Choroid plexus epithelial cell (primary cell): ENCODE measurements around the gene ALDH7A1.
A peak's percentile ranks its signal among the peaks of the same experiment; 100 is the strongest.

Experiments used
- DNase-seq: peaks from one replicate; pipeline ENCODE4 v3.0.0-alpha.2; 2010; ENCODE audit warnings: low read depth
- H3K4me3 ChIP-seq: 2 replicates; pipeline ENCODE4 v1.5.1; 2011; ENCODE audit warnings: low read depth, mild to moderate bottlenecking, control low read depth, low read length, moderate library complexity
- CTCF ChIP-seq: conservative IDR thresholded peaks from 2 replicates; pipeline ENCODE4 v1.5.1; 2011; ENCODE audit warnings: low read depth, mild to moderate bottlenecking, control low read depth, inconsistent platforms, low read length, moderate library complexity

Gene ALDH7A1

GRCh38 chr5:126499853-126500342 lies 95.1 kb downstream of the ALDH7A1 start:
- peak; percentile 71 for TF ChIP-seq CTCF
- no peak overlapping the region for H3K4me3 ChIP-seq
- peak; percentile 58 for DNase-seq

- H3K4me3 ChIP-seq, result no peak overlapping the region
- no peak for TF ChIP-seq CTCF
- DNase-seq, result no peak
These were observed 95.7 kb downstream of the ALDH7A1 start for GRCh38 chr5:126499278-126499677.

- no peak for TF ChIP-seq CTCF
- no peak for DNase-seq
- H3K4me3 ChIP-seq, result no peak overlapping the region
These were observed 97.5 kb downstream of the ALDH7A1 start for GRCh38 chr5:126497506-126497905.

GRCh38 chr5:126494393-126494792 lies 100.6 kb downstream of the ALDH7A1 start:
- TF ChIP-seq CTCF, result no peak
- no peak for DNase-seq
- no peak overlapping the region for H3K4me3 ChIP-seq

- DNase-seq, result peak; percentile 64
- peak; percentile 61 for TF ChIP-seq CTCF
- H3K4me3 ChIP-seq, result no peak overlapping the region
These were observed 102.1 kb downstream of the ALDH7A1 start for GRCh38 chr5:126492939-126493338.

GRCh38 chr5:126490167-126490940 lies 104.7 kb downstream of the ALDH7A1 start:
- peak; percentile 86 for DNase-seq
- peak; percentile 54 for TF ChIP-seq CTCF
- H3K4me3 ChIP-seq, result no peak overlapping the region
